Measurements from ENCODE around the gene OPN1LW.

GRCh38 chrX:154123241-154124219, 20.5 kb upstream of the OPN1LW start:
- TF ChIP-seq CTCF (IDR thresholded peaks at IDR 0.05) = no peak
- no peak for TF ChIP-seq POLR2A (IDR thresholded peaks at IDR 0.05)

Data from adrenal gland (tissue), 5 donors.